OCI-LY7 (cell line): Measurements from ENCODE around the gene KCNA2. TPM values are rescaled to one million over a fixed set of nuclear protein-coding genes. Genes with fewer than 3 reads are reported as not detected.
A peak's percentile ranks its signal among the peaks of the same experiment; 100 is the strongest.

Experiments
- BruUV-seq: library from RNA; stranded (reverse); fragments of 400-500 nt; replicated peaks from 2 replicates; lab custom pipeline; 2021; lab: Mats Ljungman, UMichigan
- CTCF ChIA-PET: fragments of 300-600 bp; sonication (Branson Sonifier 250); formaldehyde crosslinking; loops from one replicate; lab custom pipeline; 2022; ENCODE audit warnings: antibody characterized with exemption; ENCODE audit not compliant: unreplicated experiment; lab: Charles Lee
- POLR2A ChIA-PET: fragments of 300-600 bp; sonication (Branson Sonifier 250); formaldehyde crosslinking; loops from one replicate; lab custom pipeline; 2022; ENCODE audit warnings: antibody characterized with exemption; lab: Charles Lee
- DNase-seq: peaks from one replicate; pipeline ENCODE4 v3.0.0-alpha.2; 2015; ENCODE audit warnings: low spot score
- H2AFZ ChIP-seq: fragments of 200-600 bp; sonication (generic), shearing (Covaris generic); 2 replicates; pipeline ENCODE4 v1.6.1; 2014; ENCODE audit warnings: mild to moderate bottlenecking, antibody characterized with exemption, low read length, moderate library complexity
- H3K27ac ChIP-seq: fragments of 200-600 bp; sonication (generic); 2 replicates; pipeline ENCODE4 v1.5.1; 2014; ENCODE audit warnings: mixed run types, low read depth, mild to moderate bottlenecking, moderate library complexity, low read length, inconsistent platforms; ENCODE audit not compliant: poor library complexity, severe bottlenecking
- H3K36me3 ChIP-seq: fragments of 200-600 bp; sonication (generic); 2 replicates; pipeline ENCODE4 v1.6.1; 2014; ENCODE audit warnings: mild to moderate bottlenecking, antibody characterized with exemption, low read length, moderate library complexity, mixed read lengths; ENCODE audit not compliant: insufficient read depth
- H3K4me1 ChIP-seq: fragments of 200-600 bp; sonication (generic); 2 replicates; pipeline ENCODE4 v1.5.1; 2014; ENCODE audit warnings: mild to moderate bottlenecking, low read length; ENCODE audit not compliant: insufficient read depth, poor library complexity, severe bottlenecking
- H3K4me2 ChIP-seq: fragments of 200-600 bp; sonication (generic); 2 replicates; pipeline ENCODE4 v1.6.1; 2014; ENCODE audit warnings: mild to moderate bottlenecking, low read length
- H3K4me3 ChIP-seq: fragments of 200-600 bp; sonication (generic); 2 replicates; pipeline ENCODE4 v1.5.1; 2014; ENCODE audit warnings: mild to moderate bottlenecking, low read depth, low read length; ENCODE audit not compliant: poor library complexity, severe bottlenecking
- H3K79me2 ChIP-seq: fragments of 200-600 bp; sonication (generic); 2 replicates; pipeline ENCODE4 v1.6.1; 2016; ENCODE audit warnings: low read depth, mild to moderate bottlenecking, low read length, moderate library complexity, mixed read lengths; ENCODE audit not compliant: insufficient read depth
- H3K9me2 ChIP-seq: fragments of 200-600 bp; sonication (generic); 2 replicates; pipeline ENCODE4 v1.6.1; 2016; ENCODE audit warnings: mild to moderate bottlenecking, low read length, mixed read lengths; ENCODE audit not compliant: insufficient read depth
- H3K9me3 ChIP-seq: fragments of 200-600 bp; sonication (generic); 2 replicates; pipeline ENCODE4 v1.6.1; 2014; ENCODE audit warnings: mild to moderate bottlenecking, mixed run types, low read length, mixed read lengths
- H4K20me1 ChIP-seq: fragments of 200-600 bp; sonication (generic); 2 replicates; pipeline ENCODE4 v1.6.1; 2014; ENCODE audit warnings: mild to moderate bottlenecking, antibody characterized with exemption, low read length, moderate library complexity, mixed read lengths; ENCODE audit not compliant: insufficient read depth
- CTCF ChIP-seq: fragments of 200-600 bp; sonication (generic); conservative IDR thresholded peaks from 2 replicates; pipeline ENCODE4 v1.5.1; 2014; ENCODE audit warnings: mild to moderate bottlenecking, antibody characterized with exemption, low read length, moderate library complexity, mixed read lengths
- EZH2phosphoT487 ChIP-seq: fragments of 200-600 bp; sonication (generic); IDR thresholded peaks from 2 replicates; pipeline ENCODE4 v1.6.1; 2018; ENCODE audit warnings: low read depth, borderline replicate concordance, mild to moderate bottlenecking, mixed run types, antibody characterized with exemption, low read length, moderate library complexity, mixed read lengths
- intact Hi-C: fragments of 100-400 bp; cut with micrococcal nuclease; formaldehyde crosslinking; loops from one replicate; pipeline ENCODE4 v1.10.0; 2022; ENCODE audit not compliant: unreplicated experiment
- total RNA-seq, 2 experiments: library from RNA; depleted of rRNA in 1 of 2; stranded (reverse); fragments of >200 nt in 1 of 2; shearing (Covaris generic) in 1 of 2; gene quantifications; 2 replicates each; pipeline ENCODE4 v1.2.3, GENCODE V29; 2014 to 2022

The KCNA2 gene
- total RNA-seq, 2 experiments from 2014 or later: 0.22 to 2.3 TPM

DNA sequence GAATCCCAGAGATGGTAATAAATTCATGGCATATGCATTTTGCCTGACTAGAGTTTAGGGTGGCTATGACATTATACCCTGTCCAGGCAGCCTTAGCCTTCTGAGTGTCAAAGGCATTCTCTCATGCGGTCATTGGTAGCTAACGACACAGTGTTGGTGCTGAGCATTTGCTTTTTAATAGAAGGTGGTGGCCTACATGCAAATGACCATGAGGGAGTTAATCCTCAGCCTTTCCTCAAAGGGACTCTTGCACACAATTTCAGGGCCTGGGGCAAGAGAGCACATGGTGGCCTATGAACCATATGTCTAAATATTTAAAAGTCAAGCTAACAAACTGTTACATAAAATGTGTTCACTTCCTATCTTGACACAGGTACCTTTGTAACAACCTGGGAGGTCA is 56.3 kb downstream of the KCNA2 start:
- no peaks in the 10 kb centered on the region for H3K9me2 ChIP-seq
- H3K4me2 ChIP-seq: no peak overlapping the region
- no peaks in the 10 kb centered on the region for H3K9me3 ChIP-seq
- no peak for TF ChIP-seq CTCF
- no peak for TF ChIP-seq EZH2phosphoT487
- H3K36me3 ChIP-seq: no peaks in the 10 kb centered on the region
- no peaks in the 10 kb centered on the region for H3K4me1 ChIP-seq
- ChIA-PET CTCF (interaction anchor here (1.4 kb wide), 1 partner anchor 17 kb away, joined by 3 read pairs; no protein-coding TSS in a partner anchor), POLR2A (interaction anchor here (0.7 kb wide), 1 partner anchor 44 kb away, joined by 3 read pairs; no protein-coding TSS in a partner anchor)
- no peaks in the 10 kb centered on the region for H3K79me2 ChIP-seq
- H3K4me3 ChIP-seq: no peak overlapping the region
- H4K20me1 ChIP-seq: no peaks in the 10 kb centered on the region
- H2AFZ ChIP-seq: no peak overlapping the region
- intact Hi-C loops: no loop called here
- no peak overlapping the region for H3K27ac ChIP-seq
- BruUV-seq: no TSS peak
- no peak for DNase-seq

GRCh38 chr1:110548381-110548780 is 57.8 kb downstream of the KCNA2 start:
- intact Hi-C loops: no loop called here
- no peak overlapping the region for H3K27ac ChIP-seq
- H3K4me3 ChIP-seq: no peak overlapping the region
- CTCF ChIA-PET: no interaction called here
- TF ChIP-seq CTCF (peak; percentile 64), EZH2phosphoT487 (no peak)
- no peaks in the 10 kb centered on the region for H3K36me3 ChIP-seq
- DNase-seq: peak; percentile 26
- no peaks in the 10 kb centered on the region for H3K9me2 ChIP-seq
- no peak overlapping the region for H3K4me2 ChIP-seq
- H3K4me1 ChIP-seq: no peaks in the 10 kb centered on the region
- H4K20me1 ChIP-seq: no peaks in the 10 kb centered on the region
- no peaks in the 10 kb centered on the region for H3K79me2 ChIP-seq
- POLR2A ChIA-PET: no interaction called here
- no TSS peak for BruUV-seq
- H3K9me3 ChIP-seq: no peaks in the 10 kb centered on the region
- no peak overlapping the region for H2AFZ ChIP-seq

GRCh38 chr1:110547017-110547416 is 59.1 kb downstream of the KCNA2 start:
- H3K9me2 ChIP-seq: no peaks in the 10 kb centered on the region
- no peak overlapping the region for H2AFZ ChIP-seq
- H4K20me1 ChIP-seq: no peaks in the 10 kb centered on the region
- no peaks in the 10 kb centered on the region for H3K9me3 ChIP-seq
- no peak overlapping the region for H3K4me2 ChIP-seq
- CTCF ChIA-PET: no interaction called here
- no peak for DNase-seq
- no peaks in the 10 kb centered on the region for H3K79me2 ChIP-seq
- no TSS peak for BruUV-seq
- H3K4me3 ChIP-seq: no peak overlapping the region
- TF ChIP-seq CTCF: no peak
- TF ChIP-seq EZH2phosphoT487: no peak
- no peak overlapping the region for H3K27ac ChIP-seq
- H3K4me1 ChIP-seq: no peaks in the 10 kb centered on the region
- intact Hi-C loops: no loop called here
- no peaks in the 10 kb centered on the region for H3K36me3 ChIP-seq
- POLR2A ChIA-PET: no interaction called here
